Neuronal stem cell (in vitro differentiated cells): ENCODE data around the gene VTI1A.

Experiments used
- DNase-seq: peaks from one replicate; pipeline ENCODE4 v3.0.0-alpha.2; 2013; ENCODE audit warnings: low spot score
- H2AFZ ChIP-seq: one replicate; pipeline ENCODE4 v1.6.1; 2013; ENCODE audit warnings: mild to moderate bottlenecking, low read length, inconsistent platforms
- H2AK5ac ChIP-seq: 2 replicates; pipeline ENCODE4 v1.6.1; 2013; ENCODE audit warnings: low read depth, mild to moderate bottlenecking, inconsistent platforms, low read length, moderate library complexity, mixed read lengths
- H2BK120ac ChIP-seq: 2 replicates; pipeline ENCODE4 v1.6.1; 2013; ENCODE audit warnings: low read depth, mild to moderate bottlenecking, inconsistent platforms, low read length, moderate library complexity, mixed read lengths
- H2BK12ac ChIP-seq: one replicate; pipeline ENCODE4 v1.6.1; 2013; ENCODE audit warnings: low read length, inconsistent platforms
- H2BK15ac ChIP-seq: 2 replicates; pipeline ENCODE4 v1.6.1; 2013; ENCODE audit warnings: mild to moderate bottlenecking, low read length, inconsistent platforms, mixed read lengths
- H2BK5ac ChIP-seq: one replicate; pipeline ENCODE4 v1.6.1; 2013; ENCODE audit warnings: inconsistent platforms, mild to moderate bottlenecking, low read length, moderate library complexity
- H3K14ac ChIP-seq: one replicate; pipeline ENCODE4 v1.6.1; 2013; ENCODE audit warnings: low read length, inconsistent platforms
- H3K18ac ChIP-seq: 2 replicates; pipeline ENCODE4 v1.6.1; 2013; ENCODE audit warnings: low read length, inconsistent platforms
- H3K23ac ChIP-seq: 2 replicates; pipeline ENCODE4 v1.6.1; 2013; ENCODE audit warnings: low read depth, mild to moderate bottlenecking, mixed read lengths, low read length, inconsistent platforms; ENCODE audit not compliant: poor library complexity
- H3K27ac ChIP-seq: replicated peaks from 3 replicates; pipeline ENCODE4 v1.5.1; 2013; ENCODE audit warnings: low read length, inconsistent platforms
- H3K27me3 ChIP-seq, 3 experiments: 2 replicates each; pipeline ENCODE4 v1.6.1; 2013; ENCODE audit warnings: low read length in 3 of 3, mild to moderate bottlenecking in 2 of 3, inconsistent platforms in 1 of 3, low read depth in 1 of 3, mixed read lengths in 1 of 3, moderate library complexity in 1 of 3; ENCODE audit not compliant: control insufficient read depth in 3 of 3, insufficient read depth in 3 of 3
- H3K36me3 ChIP-seq, 2 donors: replicated peaks in 1 of 2; 2 replicates each; pipeline ENCODE4 v1.6.1; 2013; ENCODE audit warnings: low read length in 2 of 2; ENCODE audit not compliant: control insufficient read depth in 2 of 2, insufficient read depth in 2 of 2
- H3K4ac ChIP-seq: 2 replicates; pipeline ENCODE4 v1.6.1; 2013; ENCODE audit warnings: inconsistent platforms, mild to moderate bottlenecking, low read length, moderate library complexity
- H3K4me1 ChIP-seq, 2 donors: 1 replicate in 1 of 2; 2 replicates in 1 of 2; pipeline ENCODE4 v1.6.1; 2013; ENCODE audit warnings: low read length in 2 of 2, low read depth in 1 of 2; ENCODE audit not compliant: control insufficient read depth in 2 of 2, insufficient read depth in 1 of 2
- H3K4me2 ChIP-seq: one replicate; pipeline ENCODE4 v1.6.1; 2013; ENCODE audit warnings: mild to moderate bottlenecking, low read length, inconsistent platforms; ENCODE audit not compliant: insufficient read depth, poor library complexity, severe bottlenecking
- H3K4me3 ChIP-seq, 2 donors: 2 replicates each; pipeline ENCODE4 v1.5.1; 2013; ENCODE audit warnings: low read length in 2 of 2, mild to moderate bottlenecking in 2 of 2, inconsistent platforms in 1 of 2, moderate library complexity in 1 of 2
- H3K79me1 ChIP-seq: one replicate; pipeline ENCODE4 v1.6.1; 2013; ENCODE audit warnings: low read depth, mild to moderate bottlenecking, inconsistent platforms, low read length, moderate library complexity
- H3K9ac ChIP-seq: one replicate; pipeline ENCODE4 v1.6.1; 2013; ENCODE audit warnings: mild to moderate bottlenecking, low read depth, low read length, inconsistent platforms; ENCODE audit not compliant: poor library complexity
- H3K9me3 ChIP-seq, 2 donors: replicated peaks in 1 of 2; 2 replicates each; pipeline versions ENCODE3 to v1.6.1; 2013; ENCODE audit warnings: low read length in 2 of 2, mild to moderate bottlenecking in 2 of 2, inconsistent platforms in 1 of 2, low read depth in 1 of 2, mixed read lengths in 1 of 2, moderate library complexity in 1 of 2; ENCODE audit not compliant: control insufficient read depth in 2 of 2, insufficient read depth in 1 of 2
- H4K8ac ChIP-seq: one replicate; pipeline ENCODE4 v1.6.1; 2013; ENCODE audit warnings: low read depth, mild to moderate bottlenecking, inconsistent platforms, low read length, moderate library complexity
- H4K91ac ChIP-seq: one replicate; pipeline ENCODE4 v1.6.1; 2013; ENCODE audit warnings: low read length, low read depth, mild to moderate bottlenecking, inconsistent platforms; ENCODE audit not compliant: poor library complexity
- WGBS, 2 donors: extraction: QIAGEN DNeasy Blood & Tissue Kit; methylation state at CpG; one replicate each; pipeline ENCODE4 v1.1.7; 2013; ENCODE audit warnings: missing lambda C conversion rate in 2 of 2, mixed read lengths in 1 of 2; ENCODE audit not compliant: insufficient read length in 2 of 2, insufficient replicate concordance in 1 of 2; ENCODE audit errors: extremely low coverage in 2 of 2; 5-methylcytosine and 5-hydroxymethylcytosine counted together

The VTI1A gene

GRCh38 chr10:112624546-112625048 lies 177.6 kb downstream of the VTI1A start:
- peaks cover 0 to 3% of the 10 kb centered on the region in 2 donors for H3K4me1 ChIP-seq
- no peak overlapping the region for H3K18ac ChIP-seq
- H3K79me1 ChIP-seq, result no peaks in the 10 kb centered on the region

GRCh38 chr10:112628951-112629609 lies 182.1 kb downstream of the VTI1A start:
- Histone ChIP-seq H3K9ac (no peak overlapping the region), H2BK120ac (no peak overlapping the region), H2BK5ac (no peak overlapping the region), H2AFZ (no peak overlapping the region), H3K79me1 (no peaks in the 10 kb centered on the region), H3K23ac (no peak overlapping the region), H3K27me3 (no peaks in the 10 kb centered on the region), H4K91ac (no peak overlapping the region), H3K4me2 (no peak overlapping the region), H3K36me3 (no peaks in the 10 kb centered on the region), H3K4ac (no peak overlapping the region), H3K9me3 (no peaks in the 10 kb centered on the region), H2BK12ac (no peak overlapping the region), H3K14ac (no peak overlapping the region), H3K4me1 (peaks cover 6% of the 10 kb centered on the region in 2 donors), H3K27ac (no peak overlapping the region), H3K18ac (no peak overlapping the region), H2BK15ac (no peak overlapping the region), H4K8ac (no peak overlapping the region), H2AK5ac (no peak overlapping the region), H3K4me3 (no peak overlapping the region)
- no CpG with 5 or more reads among the region's 5 CpGs for WGBS, 2 donors
- DNase-seq, result no peak

More at GRCh38 chr10:112624546-112625048, 177.6 kb downstream of the VTI1A start:
- H3K27ac ChIP-seq, result no peak overlapping the region
- no peak overlapping the region for H3K23ac ChIP-seq
- H3K4me3 ChIP-seq, result no peak overlapping the region
- H2AFZ ChIP-seq, result no peak overlapping the region
- no peak overlapping the region for H2BK15ac ChIP-seq
- DNase-seq, result no peak
- no peak overlapping the region for H4K8ac ChIP-seq
- H2BK5ac ChIP-seq, result no peak overlapping the region
- no peaks in the 10 kb centered on the region for H3K9me3 ChIP-seq
- H3K4me2 ChIP-seq, result no peak overlapping the region
- no peak overlapping the region for H3K9ac ChIP-seq
- H3K4ac ChIP-seq, result no peak overlapping the region
- H4K91ac ChIP-seq, result no peak overlapping the region
- WGBS, 2 donors, result no CpG with 5 or more reads among the region's 7 CpGs
- H2AK5ac ChIP-seq, result no peak overlapping the region
- no peaks in the 10 kb centered on the region for H3K27me3 ChIP-seq
- H3K14ac ChIP-seq, result no peak overlapping the region
- H3K36me3 ChIP-seq, result no peaks in the 10 kb centered on the region
- H2BK12ac ChIP-seq, result no peak overlapping the region
- no peak overlapping the region for H2BK120ac ChIP-seq

GRCh38 chr10:112631501-112632400 lies 184.7 kb downstream of the VTI1A start:
- no peak overlapping the region for H2BK12ac ChIP-seq
- H3K4ac ChIP-seq, result no peak overlapping the region
- H2BK15ac ChIP-seq, result no peak overlapping the region
- no CpG with 5 or more reads among the region's 8 CpGs for WGBS, 2 donors
- no peak overlapping the region for H2AFZ ChIP-seq
- no peak overlapping the region for H3K18ac ChIP-seq
- no peaks in the 10 kb centered on the region for H3K36me3 ChIP-seq
- no peaks in the 10 kb centered on the region for H3K27me3 ChIP-seq
- H3K4me2 ChIP-seq, result no peak overlapping the region
- H2BK5ac ChIP-seq, result no peak overlapping the region
- H3K23ac ChIP-seq, result no peak overlapping the region
- DNase-seq, result no peak
- no peak overlapping the region for H4K91ac ChIP-seq
- H3K9ac ChIP-seq, result no peak overlapping the region
- no peak overlapping the region for H3K4me3 ChIP-seq
- peaks cover 6 to 7% of the 10 kb centered on the region in 2 donors for H3K4me1 ChIP-seq
- no peaks in the 10 kb centered on the region for H3K79me1 ChIP-seq
- no peak overlapping the region for H2AK5ac ChIP-seq
- H3K14ac ChIP-seq, result no peak overlapping the region
- H4K8ac ChIP-seq, result no peak overlapping the region
- peaks cover 0 to 3% of the 10 kb centered on the region in 2 donors for H3K9me3 ChIP-seq
- no peak overlapping the region for H3K27ac ChIP-seq
- no peak overlapping the region for H2BK120ac ChIP-seq
